HepG2 (cell line): ENCODE data around the gene FRAS1. TPM values are rescaled to one million over a fixed set of nuclear protein-coding genes. Genes with fewer than 3 reads are reported as not detected.

Experiments
- EHMT2 ChIP-seq: fragments of 200-600 bp; sonication (generic); IDR thresholded peaks from 2 replicates; pipeline ENCODE4 v1.7.0; 2017; ENCODE audit warnings: antibody characterized with exemption, low read depth, low read length, borderline replicate concordance
- FIP1L1 ChIP-seq: fragments of 200-400 bp; formaldehyde crosslinking; IDR thresholded peaks from 2 replicates; pipeline ENCODE4 v1.6.1; 2018; ENCODE audit warnings: low read depth, mild to moderate bottlenecking, low read length, moderate library complexity, borderline replicate concordance; ENCODE audit not compliant: insufficient read depth
- ISL2 ChIP-seq: sonication (generic); formaldehyde crosslinking; IDR thresholded peaks from 2 replicates; pipeline ENCODE4 v1.5.0; 2020; ENCODE audit warnings: missing genetic modification reagents
- KMT2A ChIP-seq: sonication (generic); formaldehyde crosslinking; IDR thresholded peaks from 2 replicates; pipeline ENCODE4 v1.4.0; 2020; ENCODE audit warnings: missing genetic modification reagents
- MAFK ChIP-seq, 2 experiments: IDR thresholded peaks in 1 of 2; conservative IDR thresholded peaks in 1 of 2; 2 replicates each; pipeline ENCODE4 v1.6.1; 2011; ENCODE audit warnings: improper control_type of control experiment in 2 of 2, low read length in 2 of 2
- NONO ChIP-seq, 2 experiments: fragments of 450-650 bp in 1 of 2; sonication (generic) in 1 of 2; formaldehyde crosslinking in 1 of 2; IDR thresholded peaks in 1 of 2; conservative IDR thresholded peaks in 1 of 2; 2 replicates each; pipeline versions ENCODE4 v1.6.1 to v1.8.0; 2017 to 2022; ENCODE audit warnings: mild to moderate bottlenecking in 1 of 2, missing genetic modification reagents in 1 of 2, moderate library complexity in 1 of 2
- PITX1 ChIP-seq: sonication (generic); formaldehyde crosslinking; IDR thresholded peaks from 2 replicates; pipeline ENCODE4 v1.5.1; 2020; ENCODE audit warnings: mild to moderate bottlenecking, missing genetic modification reagents
- SMARCC2 ChIP-seq: fragments of 450-650 bp; IDR thresholded peaks from 2 replicates; pipeline ENCODE4 v1.6.1; 2017; ENCODE audit warnings: antibody characterized with exemption, mild to moderate bottlenecking
- SMYD3 ChIP-seq: sonication (generic); formaldehyde crosslinking; IDR thresholded peaks from 2 replicates; pipeline ENCODE4 v1.8.1; 2023; ENCODE audit warnings: mild to moderate bottlenecking, missing genetic modification reagents
- TBP ChIP-seq: sonication (generic); formaldehyde crosslinking; IDR thresholded peaks from 2 replicates; pipeline ENCODE4 v1.5.0; 2020; ENCODE audit warnings: missing genetic modification reagents
- ZBTB20 ChIP-seq: sonication (generic); formaldehyde crosslinking; IDR thresholded peaks from 2 replicates; pipeline ENCODE4 v1.8.1; 2023; ENCODE audit warnings: missing genetic modification reagents, low read depth, mild to moderate bottlenecking, borderline replicate concordance
- ZNF572 ChIP-seq: sonication (generic); formaldehyde crosslinking; IDR thresholded peaks from 2 replicates; pipeline ENCODE4 v1.5.1; 2020; ENCODE audit warnings: mild to moderate bottlenecking, missing genetic modification reagents
- ZNF577 ChIP-seq: sonication (generic); formaldehyde crosslinking; IDR thresholded peaks from 2 replicates; pipeline ENCODE4 v1.4.0; 2020; ENCODE audit warnings: mild to moderate bottlenecking, low read depth, missing genetic modification reagents, borderline replicate concordance
- polyA plus RNA-seq, 8 experiments: library from polyadenylated mRNA; depleted of rRNA in 3 of 8; stranded (reverse) in 7 of 8; unstranded in 1 of 8; fragments of >200 nt; fragmentation: Illumina TruSeq in 4 of 8; extraction: Trizol in 4 of 8; gene quantifications; 2 replicates each; pipeline versions ENCODE4 v1.2.1 to v1.2.3, GENCODE V29; 2011 to 2016; ENCODE audit warnings: low read depth in 4 of 8, missing spikeins in 1 of 8, mixed read lengths in 1 of 8; ENCODE audit not compliant: insufficient read depth in 1 of 8
- total RNA-seq, 5 experiments: library from RNA; depleted of rRNA; stranded (reverse); fragments of >200 nt; fragmentation: Illumina TruSeq; extraction: Trizol; gene quantifications; 2 replicates each; pipeline ENCODE4 v1.2.3, GENCODE V29; 2016; ENCODE audit warnings: low read depth in 1 of 5
- TF ChIP-seq, protein P1 (sequence below): sonication (generic); formaldehyde crosslinking; IDR thresholded peaks from 2 replicates; pipeline ENCODE4 v1.4.0; 2020; ENCODE audit warnings: missing genetic modification reagents
- TF ChIP-seq, protein P2 (sequence below), 2 experiments: sonication (generic) in 1 of 2; formaldehyde crosslinking in 1 of 2; IDR thresholded peaks; 2 replicates each; pipeline versions ENCODE4 v1.4.0 to v1.6.1; 2016 to 2020; ENCODE audit warnings: borderline replicate concordance in 1 of 2, low read depth in 1 of 2, mild to moderate bottlenecking in 1 of 2, missing genetic modification reagents in 1 of 2
- TF ChIP-seq, protein P3 (sequence below), 2 experiments: sonication (generic) in 1 of 2; formaldehyde crosslinking in 1 of 2; IDR thresholded peaks; 2 replicates each; pipeline versions ENCODE4 v1.5.1 to v1.6.1; 2011 to 2020; ENCODE audit warnings: borderline replicate concordance in 1 of 2, low read depth in 1 of 2, low read length in 1 of 2, mild to moderate bottlenecking in 1 of 2, missing genetic modification reagents in 1 of 2, moderate library complexity in 1 of 2
- TF ChIP-seq, protein P4 (sequence below): IDR thresholded peaks from 2 replicates; pipeline ENCODE4 v1.6.1; 2016; ENCODE audit warnings: control low read depth

The FRAS1 gene
- total and polyA plus RNA-seq, 2 of the 13 experiments (the other 11 are each of a cell fraction or from before 2014, with no cell fraction given): 22.5 to 31.6 TPM

DNA sequence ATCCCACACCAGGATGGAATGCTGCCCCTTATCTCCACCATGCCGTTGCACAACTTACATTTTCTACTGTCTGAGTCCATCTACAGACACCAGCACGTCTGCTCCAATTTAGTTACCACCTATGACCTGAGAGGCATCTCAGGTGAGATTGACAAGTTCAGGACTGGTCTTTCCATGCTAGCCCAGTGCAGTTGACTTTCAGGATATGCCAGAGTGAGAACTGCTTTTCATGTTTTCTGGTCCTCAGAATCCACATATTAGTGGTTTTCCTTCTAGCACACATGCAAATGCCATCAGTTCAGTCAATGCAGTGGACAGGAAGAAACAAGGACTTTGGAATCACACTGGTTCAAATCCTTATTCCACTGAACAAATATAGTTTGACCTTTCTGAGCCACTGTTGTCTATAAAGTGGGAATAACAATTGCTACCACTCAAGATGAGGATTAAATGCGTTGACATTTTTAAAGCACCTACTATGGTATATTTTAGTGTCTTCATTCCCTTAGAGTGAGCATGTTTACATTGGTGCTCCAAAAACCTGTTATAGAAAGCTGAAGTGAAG lies 456.4 kb downstream of the FRAS1 start (continued):
- TF ChIP-seq PITX1 (CRISPR knock-in tag) (peak; percentile 84), KMT2A (CRISPR knock-in tag) (no peak), FIP1L1 (no peak), ZNF572 (no peak), EHMT2 (peak; percentile 81; the same call in 1 of the 2 replicates), ISL2 (no peak), TBP (CRISPR knock-in tag) (no peak), NONO (IDR thresholded peaks at IDR 0.05) (no peak), NONO (CRISPR knock-in tag; conservative IDR thresholded peaks at IDR 0.05) (0 out of 2 replicates have a peak, but pooled peaks have one; percentile 49), SMARCC2 (no peak), MAFK (conservative IDR thresholded peaks at IDR 0.05 in 1 of 2, IDR thresholded peaks at IDR 0.05 in 1 of 2; ENCODE audit: low read length in 2 of 2) (no peak), ZBTB20 (CRISPR knock-in tag) (peak; percentile 81; the same call in 1 of the 2 replicates), SMYD3 (CRISPR knock-in tag) (no peak), ZNF577 (CRISPR knock-in tag) (no peak)
- TF ChIP-seq, protein P1, sequence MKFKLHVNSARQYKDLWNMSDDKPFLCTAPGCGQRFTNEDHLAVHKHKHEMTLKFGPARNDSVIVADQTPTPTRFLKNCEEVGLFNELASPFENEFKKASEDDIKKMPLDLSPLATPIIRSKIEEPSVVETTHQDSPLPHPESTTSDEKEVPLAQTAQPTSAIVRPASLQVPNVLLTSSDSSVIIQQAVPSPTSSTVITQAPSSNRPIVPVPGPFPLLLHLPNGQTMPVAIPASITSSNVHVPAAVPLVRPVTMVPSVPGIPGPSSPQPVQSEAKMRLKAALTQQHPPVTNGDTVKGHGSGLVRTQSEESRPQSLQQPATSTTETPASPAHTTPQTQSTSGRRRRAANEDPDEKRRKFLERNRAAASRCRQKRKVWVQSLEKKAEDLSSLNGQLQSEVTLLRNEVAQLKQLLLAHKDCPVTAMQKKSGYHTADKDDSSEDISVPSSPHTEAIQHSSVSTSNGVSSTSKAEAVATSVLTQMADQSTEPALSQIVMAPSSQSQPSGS (CRISPR knock-in tag): no peak
- TF ChIP-seq, protein P2, sequence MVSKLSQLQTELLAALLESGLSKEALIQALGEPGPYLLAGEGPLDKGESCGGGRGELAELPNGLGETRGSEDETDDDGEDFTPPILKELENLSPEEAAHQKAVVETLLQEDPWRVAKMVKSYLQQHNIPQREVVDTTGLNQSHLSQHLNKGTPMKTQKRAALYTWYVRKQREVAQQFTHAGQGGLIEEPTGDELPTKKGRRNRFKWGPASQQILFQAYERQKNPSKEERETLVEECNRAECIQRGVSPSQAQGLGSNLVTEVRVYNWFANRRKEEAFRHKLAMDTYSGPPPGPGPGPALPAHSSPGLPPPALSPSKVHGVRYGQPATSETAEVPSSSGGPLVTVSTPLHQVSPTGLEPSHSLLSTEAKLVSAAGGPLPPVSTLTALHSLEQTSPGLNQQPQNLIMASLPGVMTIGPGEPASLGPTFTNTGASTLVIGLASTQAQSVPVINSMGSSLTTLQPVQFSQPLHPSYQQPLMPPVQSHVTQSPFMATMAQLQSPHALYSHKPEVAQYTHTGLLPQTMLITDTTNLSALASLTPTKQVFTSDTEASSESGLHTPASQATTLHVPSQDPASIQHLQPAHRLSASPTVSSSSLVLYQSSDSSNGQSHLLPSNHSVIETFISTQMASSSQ (IDR thresholded peaks at IDR 0.05; ENCODE audit: low read depth): no peak
- TF ChIP-seq, protein P2 (CRISPR knock-in tag; IDR thresholded peaks at IDR 0.05; ENCODE audit: borderline replicate concordance): no peak
- TF ChIP-seq, protein P3, sequence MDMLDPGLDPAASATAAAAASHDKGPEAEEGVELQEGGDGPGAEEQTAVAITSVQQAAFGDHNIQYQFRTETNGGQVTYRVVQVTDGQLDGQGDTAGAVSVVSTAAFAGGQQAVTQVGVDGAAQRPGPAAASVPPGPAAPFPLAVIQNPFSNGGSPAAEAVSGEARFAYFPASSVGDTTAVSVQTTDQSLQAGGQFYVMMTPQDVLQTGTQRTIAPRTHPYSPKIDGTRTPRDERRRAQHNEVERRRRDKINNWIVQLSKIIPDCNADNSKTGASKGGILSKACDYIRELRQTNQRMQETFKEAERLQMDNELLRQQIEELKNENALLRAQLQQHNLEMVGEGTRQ (IDR thresholded peaks at IDR 0.05; ENCODE audit: low read depth, low read length): no peak
- TF ChIP-seq, protein P3 (CRISPR knock-in tag; IDR thresholded peaks at IDR 0.05; ENCODE audit: borderline replicate concordance): no peak
- TF ChIP-seq, protein P4, sequence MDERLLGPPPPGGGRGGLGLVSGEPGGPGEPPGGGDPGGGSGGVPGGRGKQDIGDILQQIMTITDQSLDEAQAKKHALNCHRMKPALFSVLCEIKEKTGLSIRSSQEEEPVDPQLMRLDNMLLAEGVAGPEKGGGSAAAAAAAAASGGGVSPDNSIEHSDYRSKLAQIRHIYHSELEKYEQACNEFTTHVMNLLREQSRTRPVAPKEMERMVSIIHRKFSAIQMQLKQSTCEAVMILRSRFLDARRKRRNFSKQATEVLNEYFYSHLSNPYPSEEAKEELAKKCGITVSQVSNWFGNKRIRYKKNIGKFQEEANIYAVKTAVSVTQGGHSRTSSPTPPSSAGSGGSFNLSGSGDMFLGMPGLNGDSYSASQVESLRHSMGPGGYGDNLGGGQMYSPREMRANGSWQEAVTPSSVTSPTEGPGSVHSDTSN (CRISPR knock-in tag): no peak
